NOMO-1 treated with dmso at 0.1 percent for 144 hours (cell line): ENCODE measurements around the gene TMPRSS11F.
"Not testable (repeated sequence)": the region's sequence is repeated elsewhere in the genome, so short reads cannot be mapped to it uniquely, and the experiment has no call there.

Experiments
- DNase-seq: peaks from one replicate; lab custom pipeline; 2025; ENCODE audit not compliant: unreplicated experiment; lab: John Stamatoyannopoulos, UW

Gene TMPRSS11F

GRCh38 chr4:68129793-68130192 is at the start of gene TMPRSS11F:
TSS of gene TMPRSS11F (minus strand) at chr4:68129869. CDS start at chr4:68129820, 49 bp downstream.
- no peak for DNase-seq

GRCh38 chr4:68176904-68177303 is 47.2 kb upstream of the TMPRSS11F start:
- DNase-seq, result no peak

GRCh38 chr4:68176500-68176899 is 46.8 kb upstream of the TMPRSS11F start:
- DNase-seq, result no peak

GRCh38 chr4:68175562-68176155 is 46.0 kb upstream of the TMPRSS11F start:
- peak; percentile 6 for DNase-seq

GRCh38 chr4:68174389-68174788 is 44.7 kb upstream of the TMPRSS11F start:
- not testable (repeated sequence) for DNase-seq

GRCh38 chr4:68172147-68172546 is 42.5 kb upstream of the TMPRSS11F start:
- DNase-seq, result not testable (repeated sequence)

- no peak for DNase-seq
Observed at GRCh38 chr4:68167706-68168105, 38.0 kb upstream of the TMPRSS11F start.

- no peak for DNase-seq
Observed at GRCh38 chr4:68167166-68167565, 37.5 kb upstream of the TMPRSS11F start.

- no peak for DNase-seq
Observed at GRCh38 chr4:68163754-68164153, 34.1 kb upstream of the TMPRSS11F start.

GRCh38 chr4:68162196-68162595 is 32.5 kb upstream of the TMPRSS11F start:
- no peak for DNase-seq

- DNase-seq, result no peak
Observed at GRCh38 chr4:68152411-68152810, 22.7 kb upstream of the TMPRSS11F start.

GRCh38 chr4:68148800-68149685 is 19.4 kb upstream of the TMPRSS11F start:
- no peak for DNase-seq

GRCh38 chr4:68147079-68147478 is 17.4 kb upstream of the TMPRSS11F start:
- no peak for DNase-seq

- no peak for DNase-seq
Observed at GRCh38 chr4:68145261-68145660, 15.6 kb upstream of the TMPRSS11F start.

- DNase-seq, result no peak
Observed at GRCh38 chr4:68141852-68142251, 12.2 kb upstream of the TMPRSS11F start.

- DNase-seq, result no peak
Observed at GRCh38 chr4:68132342-68132741, 2.7 kb upstream of the TMPRSS11F start.

- DNase-seq, result no peak
Observed at GRCh38 chr4:68124262-68124661, 5.4 kb downstream of the TMPRSS11F start.

GRCh38 chr4:68123525-68123924 is 6.1 kb downstream of the TMPRSS11F start:
- no peak for DNase-seq

GRCh38 chr4:68119921-68120320 is 9.7 kb downstream of the TMPRSS11F start:
- DNase-seq, result no peak

- no peak for DNase-seq
Observed at GRCh38 chr4:68110441-68110840, 19.2 kb downstream of the TMPRSS11F start.

- no peak for DNase-seq
Observed at GRCh38 chr4:68109868-68110267, 19.8 kb downstream of the TMPRSS11F start.

GRCh38 chr4:68082758-68083157 is 46.9 kb downstream of the TMPRSS11F start:
- no peak for DNase-seq
